HUDEP-2 (cell line): ENCODE results near the gene PSMD1.
"Not testable (repeated sequence)": the region's sequence is repeated elsewhere in the genome, so short reads cannot be mapped to it uniquely, and the experiment has no call there.

Experiments
- DNase-seq, 76 experiments: peaks; one replicate each; lab custom pipeline; 2025; ENCODE audit not compliant: unreplicated experiment in 76 of 76; lab: John Stamatoyannopoulos, UW

The PSMD1 gene

DNA sequence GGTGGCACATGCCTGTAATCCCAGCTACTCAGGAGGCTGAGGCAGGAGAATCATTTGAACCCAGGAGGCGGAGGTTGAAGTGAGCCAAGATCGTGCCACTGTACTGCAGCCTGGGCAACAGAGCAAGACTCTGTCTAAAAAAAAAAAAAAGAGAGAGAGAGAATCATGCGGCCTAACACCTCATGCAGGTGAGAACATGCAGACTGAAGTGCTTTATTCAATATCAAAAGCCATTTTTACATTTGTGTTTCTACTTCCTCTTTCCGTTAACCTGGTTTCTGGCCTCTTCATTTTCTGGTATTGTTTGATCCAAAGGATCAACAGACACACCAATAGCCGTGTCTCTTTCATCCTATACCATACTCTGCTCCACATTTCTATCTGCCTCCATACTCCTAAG lies 122.1 kb downstream of the PSMD1 start:
- peak in 1 of 76 experiments; percentile 5 for DNase-seq

GRCh38 chr2:231181860-231182512 lies 125.3 kb downstream of the PSMD1 start:
- DNase-seq = no peak

GRCh38 chr2:231182513-231182899 lies 125.8 kb downstream of the PSMD1 start:
- no peak for DNase-seq

GRCh38 chr2:231183851-231184250 lies 127.2 kb downstream of the PSMD1 start:
- no peak for DNase-seq

- no peak for DNase-seq
These were observed 127.7 kb downstream of the PSMD1 start for GRCh38 chr2:231184319-231184718.

DNA sequence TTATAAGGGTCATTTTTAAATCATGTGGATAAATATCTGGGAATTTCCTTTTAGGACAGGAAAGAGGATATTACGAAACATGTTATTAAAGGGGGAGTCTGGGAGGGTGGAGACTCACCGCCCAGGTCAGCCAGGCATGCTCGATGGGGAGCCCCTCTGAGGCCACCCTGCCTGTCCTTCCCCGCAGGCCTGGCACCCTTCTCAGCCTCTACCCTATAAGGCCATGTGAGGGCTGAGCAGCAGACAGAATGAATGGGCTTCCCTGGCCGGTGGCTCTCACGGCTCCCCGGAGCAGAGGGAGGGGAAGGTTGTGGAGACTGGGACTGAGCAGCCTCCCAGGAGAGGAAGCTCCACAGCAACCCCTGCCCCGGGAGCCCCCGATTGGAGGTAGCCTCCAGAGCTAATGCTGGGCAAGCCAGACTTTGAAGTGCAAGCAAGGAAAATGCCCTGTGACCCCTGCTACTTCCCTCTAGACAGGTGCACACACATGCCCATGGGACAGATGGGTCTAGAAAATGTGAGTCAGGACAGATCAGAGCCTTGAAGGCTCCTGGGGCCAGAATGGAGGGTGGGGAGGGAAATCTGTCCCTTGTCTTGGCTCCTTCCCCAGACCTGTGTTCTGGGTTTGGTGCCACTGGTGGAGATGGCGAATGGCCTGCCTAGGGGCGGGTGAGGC lies 128.5 kb downstream of the PSMD1 start:
- DNase-seq = no peak

DNA sequence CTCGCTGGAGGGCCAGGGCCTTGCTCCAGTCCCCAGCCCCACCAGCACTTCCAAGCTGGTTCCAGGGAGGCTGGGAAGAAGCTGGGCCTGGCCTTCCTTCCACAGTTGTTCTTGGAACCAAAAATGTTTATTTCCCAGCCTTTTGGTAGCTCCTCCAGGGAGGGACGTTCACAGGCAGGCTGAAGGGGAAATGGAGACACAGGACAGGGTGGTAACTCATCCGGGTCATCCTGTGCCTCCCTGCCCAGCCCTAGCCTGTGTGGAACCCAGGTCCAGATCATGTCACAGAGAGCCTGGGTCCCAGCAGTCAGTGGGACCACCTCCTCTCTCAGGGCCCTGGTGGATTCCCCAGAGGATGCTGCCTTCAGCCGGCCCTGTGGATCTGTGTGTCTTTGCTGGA lies 129.2 kb downstream of the PSMD1 start:
- no peak for DNase-seq

DNA sequence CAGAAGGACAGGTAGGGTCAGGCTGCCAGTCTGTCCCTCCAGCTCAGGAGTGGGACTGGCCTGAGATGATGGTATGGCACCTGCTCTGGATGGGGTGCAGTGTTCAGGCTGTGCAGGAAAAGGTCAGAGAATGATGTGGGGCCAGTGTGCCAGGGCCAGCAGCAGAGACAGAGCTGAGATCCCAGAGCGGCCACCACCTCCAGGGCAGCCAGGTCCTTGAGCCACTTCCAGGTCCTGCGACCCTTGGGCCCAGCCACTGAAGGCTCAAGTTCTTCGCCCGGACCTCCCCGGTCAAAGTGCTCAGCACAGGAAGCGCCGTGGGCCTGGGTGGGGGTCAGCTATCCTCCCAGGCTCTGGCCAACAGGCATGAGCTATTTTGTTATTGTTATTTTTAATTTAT lies 129.7 kb downstream of the PSMD1 start:
- no peak for DNase-seq

DNA sequence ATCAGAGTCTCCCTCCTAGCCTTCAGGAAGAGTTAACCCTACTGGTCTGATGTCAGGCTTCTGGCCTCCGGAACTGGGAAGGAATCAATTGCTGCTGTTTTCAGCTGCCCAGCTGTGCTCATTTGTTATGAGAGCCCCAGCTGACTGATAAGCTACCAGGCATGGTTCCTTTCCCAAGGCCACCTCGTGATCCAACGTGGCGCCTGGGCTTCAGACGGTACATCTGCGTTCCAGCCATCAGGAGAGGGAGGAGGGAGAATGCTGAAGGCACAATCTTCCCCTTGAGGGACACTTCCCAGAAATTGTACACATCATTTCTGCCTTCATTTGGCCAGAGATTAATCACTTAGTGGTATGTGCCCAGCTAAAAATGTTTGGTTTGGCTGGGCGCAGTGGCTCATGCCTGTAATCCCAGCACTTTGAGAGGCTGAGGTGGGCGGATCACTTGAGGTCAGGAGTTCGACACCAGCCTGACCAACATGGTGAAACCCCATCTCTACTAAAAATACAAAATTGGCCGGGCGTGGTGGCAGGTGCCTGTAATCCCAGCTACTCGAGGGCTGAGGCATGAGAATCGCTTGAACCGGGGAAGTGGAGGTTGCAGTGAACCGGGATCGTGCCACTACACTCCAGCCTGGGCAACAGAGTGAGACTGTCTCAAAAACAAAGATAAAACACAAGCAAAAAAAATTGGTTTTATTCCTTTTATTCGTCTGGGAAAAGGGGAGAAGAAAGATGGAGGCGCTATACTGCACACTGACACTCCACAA lies 131.3 kb downstream of the PSMD1 start:
- no peak for DNase-seq

- no peak for DNase-seq
These were observed 132.0 kb downstream of the PSMD1 start for GRCh38 chr2:231188506-231189170.

GRCh38 chr2:231189171-231189530 lies 132.5 kb downstream of the PSMD1 start:
- no peak for DNase-seq

DNA sequence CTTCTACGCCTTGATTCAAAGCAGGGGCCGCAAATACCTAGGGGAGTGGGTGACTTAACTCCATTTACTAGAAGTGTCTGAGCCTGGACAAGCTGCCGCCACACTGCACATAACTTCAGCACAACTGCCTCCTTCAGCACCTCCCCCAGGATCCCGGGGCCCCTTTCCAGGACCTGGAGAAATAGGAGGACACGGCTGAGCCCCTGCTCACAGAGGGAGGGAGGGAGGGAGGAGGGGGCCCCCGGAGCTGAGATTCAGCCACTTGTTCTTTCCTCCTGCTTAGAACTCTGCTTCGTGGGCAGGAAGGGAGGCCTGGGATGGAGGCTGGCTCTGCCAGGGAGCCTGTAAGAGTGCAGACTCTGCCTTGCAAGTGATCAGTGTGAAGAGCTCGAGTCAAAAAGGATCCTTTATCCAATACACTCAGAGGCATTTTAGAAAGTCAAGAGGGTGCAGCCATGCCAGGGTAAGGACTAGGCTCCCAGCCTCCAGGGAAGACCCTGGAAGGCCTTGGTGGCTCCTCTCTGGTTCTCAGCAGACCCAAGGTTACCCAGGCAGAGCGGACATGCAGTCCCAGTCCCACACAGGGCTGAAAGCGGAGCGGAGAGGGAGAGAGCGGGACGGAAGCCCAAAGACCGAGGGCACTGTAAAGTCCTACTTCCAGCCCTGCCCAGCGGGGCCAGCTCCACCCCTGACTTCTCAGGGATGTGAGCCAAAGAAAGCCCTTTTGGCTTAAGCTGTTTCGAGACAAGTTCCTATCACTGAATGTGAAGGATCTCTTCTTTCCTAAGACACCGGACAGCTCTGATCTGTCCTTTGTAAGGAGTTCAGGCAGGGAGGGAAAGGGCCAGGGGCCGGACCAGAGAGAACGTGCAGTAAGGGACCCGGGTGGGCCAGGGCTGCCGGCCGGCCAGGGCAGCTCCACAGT lies 133.2 kb downstream of the PSMD1 start:
- DNase-seq = no peak

DNA sequence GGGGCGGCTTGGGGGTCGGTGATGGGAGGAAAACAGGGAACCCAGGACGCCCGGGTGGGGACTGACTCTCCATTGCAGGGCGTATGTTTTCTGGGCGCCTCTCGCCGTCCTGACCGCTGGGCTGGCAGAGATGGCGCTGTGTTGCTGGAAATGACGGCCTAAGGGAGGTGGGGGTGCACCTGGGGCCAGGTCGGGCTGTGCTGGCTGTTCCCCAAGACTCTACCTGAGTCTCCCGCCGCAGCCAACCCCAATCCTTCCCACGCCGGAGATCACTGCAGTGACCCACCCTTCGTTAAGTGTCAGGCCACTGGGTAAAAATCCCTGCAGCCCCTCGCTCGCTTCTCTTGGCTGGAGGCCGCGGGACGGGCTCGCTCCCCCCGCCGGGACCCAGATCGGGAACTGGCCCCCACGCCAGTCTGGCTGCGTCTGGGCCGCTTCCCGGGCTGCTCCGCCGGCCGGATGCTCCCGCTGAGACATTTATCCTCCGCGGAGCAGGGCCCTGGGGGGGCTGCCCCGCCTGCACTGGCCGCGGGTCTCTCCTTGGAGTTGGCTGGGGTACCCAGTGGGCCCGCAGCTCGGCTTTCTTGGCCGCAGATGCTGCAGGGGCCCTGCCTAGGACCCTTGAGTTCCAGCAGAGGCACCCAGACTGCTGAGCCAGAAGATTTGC lies 134.0 kb downstream of the PSMD1 start:
- DNase-seq = peak in 1 of 76 experiments; percentile 2

GRCh38 chr2:231191896-231192872 lies 135.5 kb downstream of the PSMD1 start:
- DNase-seq = peak in 34 of 76 experiments; percentile 3 to 59 (median 19)

- DNase-seq = no peak
These were observed 136.5 kb downstream of the PSMD1 start for GRCh38 chr2:231193216-231193615.

- no peak for DNase-seq
These were observed 139.9 kb downstream of the PSMD1 start for GRCh38 chr2:231196592-231196991.

- not testable (repeated sequence) for DNase-seq
These were observed 140.5 kb downstream of the PSMD1 start for GRCh38 chr2:231197196-231197595.

- DNase-seq = no peak
These were observed 141.1 kb downstream of the PSMD1 start for GRCh38 chr2:231197706-231198290.
